PFSK-1 (cell line): ENCODE results near the gene COL13A1.

Source experiments
- FOXP2 ChIP-seq: optimal IDR thresholded peaks from 2 replicates; pipeline ENCODE3; 2011; ENCODE audit warnings: borderline replicate concordance, control low read depth, inconsistent platforms; ENCODE audit not compliant: insufficient read depth; ENCODE audit errors: extremely low read length, extremely low read depth
- POLR2AphosphoS5 ChIP-seq: IDR thresholded peaks from 2 replicates; pipeline ENCODE4 v1.6.1; 2012; ENCODE audit warnings: low read depth, mild to moderate bottlenecking, control low read depth, low read length, moderate library complexity
- REST ChIP-seq, 2 experiments: IDR thresholded peaks; 2 replicates each; pipeline versions ENCODE4 v1.6.1 to v1.8.0; 2011 to 2012; ENCODE audit warnings: low read depth in 2 of 2, low read length in 2 of 2, control low read depth in 1 of 2, inconsistent platforms in 1 of 2, mild to moderate bottlenecking in 1 of 2, moderate library complexity in 1 of 2; ENCODE audit not compliant: insufficient read depth in 1 of 2
- SIN3A ChIP-seq: IDR thresholded peaks from 2 replicates; pipeline ENCODE4 v1.6.1; 2012; ENCODE audit warnings: mild to moderate bottlenecking, low read length, moderate library complexity, borderline replicate concordance; ENCODE audit not compliant: insufficient read depth
- TAF1 ChIP-seq: IDR thresholded peaks from 2 replicates; pipeline ENCODE4 v1.6.1; 2012; ENCODE audit warnings: low read length, control low read depth, borderline replicate concordance; ENCODE audit not compliant: insufficient read depth

Gene COL13A1

DNA sequence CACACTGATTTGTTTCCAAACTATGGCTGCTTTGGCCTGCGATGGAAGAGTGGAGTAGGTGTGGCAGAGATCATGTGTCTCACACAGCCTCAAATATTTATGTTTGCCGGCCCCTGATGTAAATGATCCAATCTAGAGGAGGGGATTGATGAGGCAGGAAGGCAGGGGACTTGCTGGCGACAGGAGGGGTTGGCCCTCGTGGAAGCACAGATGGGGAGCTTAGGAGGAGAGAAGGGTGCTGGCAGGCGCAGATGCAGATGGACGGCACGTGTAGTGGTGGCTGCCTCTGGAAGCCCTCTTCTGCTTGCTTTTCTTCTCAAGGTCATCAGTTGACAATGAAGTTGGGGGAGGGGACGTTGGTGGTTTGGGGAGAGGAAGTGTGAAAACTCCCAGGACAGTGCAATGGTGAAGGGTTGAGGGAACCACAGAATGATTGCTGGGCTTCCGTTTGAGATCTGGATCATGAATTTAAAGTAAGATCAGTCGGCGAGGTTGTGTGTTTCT lies 15.4 kb downstream of the COL13A1 start:
- no peak for TF ChIP-seq TAF1
- TF ChIP-seq FOXP2, result no peak
- TF ChIP-seq SIN3A, result no peak
- no peak for TF ChIP-seq POLR2AphosphoS5
- TF ChIP-seq REST (IDR thresholded peaks at IDR 0.05; ENCODE audit: insufficient read depth in 1 of 2, low read depth in 2 of 2, low read length in 2 of 2), result no peak

DNA sequence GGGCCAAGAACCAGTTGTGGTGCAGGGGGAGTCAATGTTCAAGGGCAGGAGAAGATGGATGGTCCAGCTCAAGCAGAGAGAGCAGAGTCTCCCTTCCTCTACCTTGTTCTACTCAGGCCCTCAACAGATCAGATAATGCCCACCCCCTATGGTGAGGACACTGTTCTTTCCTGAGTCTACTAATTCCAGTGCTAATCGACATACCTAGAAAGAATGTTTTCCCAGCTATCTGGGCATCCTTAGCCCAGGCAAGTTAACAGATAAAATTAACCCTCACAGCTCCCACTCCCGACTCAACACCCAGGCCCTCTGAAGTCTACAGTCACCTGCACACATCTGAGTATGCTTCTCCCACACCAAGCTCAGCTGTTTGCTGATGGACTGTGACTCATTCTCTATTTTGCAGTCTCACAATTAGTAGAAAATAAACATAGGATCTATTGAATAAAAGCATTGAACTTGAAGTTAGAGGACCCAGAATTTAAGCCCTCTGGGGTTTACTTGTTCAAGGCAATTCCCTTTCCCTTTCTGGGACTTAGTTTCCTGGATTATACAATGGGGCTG lies 17.1 kb downstream of the COL13A1 start:
- TF ChIP-seq POLR2AphosphoS5 (no peak), TAF1 (no peak), FOXP2 (no peak), SIN3A (no peak), REST (IDR thresholded peaks at IDR 0.05; ENCODE audit: insufficient read depth in 1 of 2, low read depth in 2 of 2, low read length in 2 of 2) (no peak)

DNA sequence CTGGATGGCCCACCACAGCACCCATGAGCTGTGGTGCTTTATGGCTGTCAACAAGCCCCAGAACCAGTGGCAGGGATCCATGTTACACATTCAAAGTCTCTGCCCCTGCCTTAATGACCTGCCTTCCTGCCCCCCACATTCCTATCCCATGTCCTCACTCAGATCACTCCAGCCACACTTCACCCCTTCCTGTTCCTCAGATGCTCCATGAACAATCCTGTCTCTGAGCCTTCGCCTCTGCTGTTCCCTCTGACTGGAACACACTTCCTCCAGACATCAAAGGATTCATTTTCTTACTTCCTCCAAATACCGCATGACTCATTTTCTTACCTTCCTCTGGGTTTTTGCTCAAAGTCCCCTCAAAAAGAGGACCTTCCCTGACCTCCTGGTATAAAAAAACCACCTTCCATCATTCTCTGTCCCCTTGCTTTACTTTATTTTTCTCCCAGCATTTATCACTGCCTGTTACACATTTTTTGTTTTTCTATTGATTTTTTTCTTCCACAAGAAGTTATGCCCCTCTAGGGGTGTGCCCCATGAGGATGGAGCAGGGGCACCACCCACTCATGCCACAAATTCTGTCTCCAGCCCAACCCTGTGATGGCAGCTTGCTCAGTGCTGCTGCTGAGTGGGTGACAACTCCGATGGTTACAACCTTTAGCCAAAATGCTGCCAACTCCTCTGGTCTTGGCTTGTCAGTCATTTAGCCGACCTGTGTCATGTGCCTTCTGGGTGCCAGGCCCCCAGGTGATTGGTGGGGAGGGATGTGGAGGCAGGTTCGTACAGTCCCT lies 18.2 kb downstream of the COL13A1 start:
- no peak for TF ChIP-seq TAF1
- TF ChIP-seq REST (IDR thresholded peaks at IDR 0.05; ENCODE audit: insufficient read depth in 1 of 2, low read depth in 2 of 2, low read length in 2 of 2), result no peak
- no peak for TF ChIP-seq SIN3A
- TF ChIP-seq POLR2AphosphoS5, result no peak
- no peak for TF ChIP-seq FOXP2

- TF ChIP-seq TAF1 (no peak), REST (IDR thresholded peaks at IDR 0.05; ENCODE audit: insufficient read depth in 1 of 2, low read depth in 2 of 2, low read length in 2 of 2) (no peak), SIN3A (no peak), POLR2AphosphoS5 (no peak), FOXP2 (no peak)
Measured at GRCh38 chr10:69820817-69821216, 19.1 kb downstream of the COL13A1 start.

DNA sequence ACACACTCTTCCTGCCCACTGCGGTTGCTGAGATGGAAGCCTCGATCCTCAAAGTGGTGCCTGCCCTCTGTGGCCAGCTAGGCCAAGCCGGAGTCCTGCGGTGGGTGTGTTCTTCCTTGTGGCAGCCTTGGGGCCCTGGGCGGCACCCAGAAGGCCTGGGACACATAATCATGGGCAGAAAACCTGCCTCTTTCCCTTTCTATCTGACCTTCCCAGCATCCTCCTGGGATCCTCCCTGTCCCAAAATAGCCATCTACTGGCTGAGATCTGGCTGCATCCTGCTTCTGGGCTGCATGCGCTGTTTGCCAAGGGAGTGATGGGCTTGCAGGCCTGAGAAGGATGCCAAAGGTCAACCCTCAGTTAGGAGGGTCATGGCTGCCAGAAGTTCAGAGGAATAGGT lies 23.9 kb downstream of the COL13A1 start:
- TF ChIP-seq SIN3A (no peak), REST (IDR thresholded peaks at IDR 0.05; ENCODE audit: insufficient read depth in 1 of 2, low read depth in 2 of 2, low read length in 2 of 2) (no peak), FOXP2 (no peak), POLR2AphosphoS5 (no peak), TAF1 (no peak)
